AG20443 (cell line): ENCODE measurements around the gene POLR3G.
A peak's percentile ranks its signal among the peaks of the same experiment; 100 is the strongest.

Experiments used
- DNase-seq: peaks from one replicate; pipeline ENCODE4 v3.0.0; 2012; ENCODE audit warnings: low spot score, mixed read lengths

The POLR3G gene

DNA sequence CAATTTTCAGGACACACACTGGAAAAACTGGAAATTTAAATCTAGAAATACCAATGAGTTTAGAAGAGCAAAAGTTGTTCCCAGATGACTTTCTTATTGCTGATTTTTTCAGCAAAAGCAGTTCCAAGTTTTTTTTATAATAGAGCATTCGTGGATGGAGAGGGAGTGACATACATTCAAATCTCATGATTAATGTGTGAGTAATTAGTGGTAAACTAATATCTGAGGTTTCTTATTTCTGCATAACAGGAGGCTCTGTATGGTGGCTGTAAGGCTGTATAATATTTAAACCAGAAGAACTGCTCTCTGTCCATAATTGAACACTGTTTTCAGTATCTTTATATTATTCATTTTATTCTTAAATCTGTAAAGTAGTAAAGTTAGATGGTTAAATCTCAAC is 28.9 kb downstream of the POLR3G start:
- no peak for DNase-seq

- DNase-seq, result no peak
Observed at GRCh38 chr5:90504743-90505142, 30.1 kb downstream of the POLR3G start.

GRCh38 chr5:90506221-90506620 is 31.6 kb downstream of the POLR3G start:
- no peak for DNase-seq

GRCh38 chr5:90510438-90510837 is 35.8 kb downstream of the POLR3G start:
- no peak for DNase-seq

DNA sequence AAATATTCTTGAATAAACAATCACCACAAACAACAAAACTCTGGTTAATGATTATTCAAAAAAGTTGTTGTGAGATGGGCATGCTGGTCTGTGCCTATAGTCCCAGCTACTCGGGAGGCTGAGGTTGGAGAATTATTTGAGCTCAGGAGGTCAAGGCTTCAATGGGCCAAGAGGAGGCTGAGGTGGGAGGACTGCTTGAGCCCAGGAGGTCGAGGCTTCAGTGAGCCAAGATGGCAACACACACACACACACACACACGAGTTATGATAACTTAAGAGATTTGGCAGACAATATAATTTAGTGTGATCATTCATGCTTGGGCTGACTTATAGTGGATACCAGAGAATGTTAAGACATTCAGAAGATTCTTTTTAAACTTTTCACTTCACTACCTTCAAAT is 39.9 kb downstream of the POLR3G start:
- no peak for DNase-seq

GRCh38 chr5:90518661-90519060 is 44.0 kb downstream of the POLR3G start:
- peak; percentile 10 for DNase-seq

DNA sequence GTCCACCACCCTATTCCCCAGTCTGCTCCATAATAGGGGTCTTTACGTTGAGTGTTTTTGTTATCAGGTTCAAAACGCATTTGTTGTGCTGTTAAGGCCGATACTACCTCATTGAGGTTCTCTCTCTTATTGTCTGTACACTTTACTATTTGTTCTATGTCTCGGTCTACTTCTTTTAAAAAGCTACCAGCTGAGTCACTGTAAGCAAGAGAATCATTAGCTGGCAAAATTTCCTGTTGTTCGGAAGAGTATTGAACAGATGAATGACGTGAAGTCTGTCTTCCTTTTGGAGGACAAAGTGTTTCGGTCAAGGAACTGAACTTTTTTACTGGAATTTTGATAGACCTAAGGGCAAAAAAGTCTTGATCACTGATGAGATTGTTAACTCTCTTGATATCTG is 44.4 kb downstream of the POLR3G start:
- no peak for DNase-seq

DNA sequence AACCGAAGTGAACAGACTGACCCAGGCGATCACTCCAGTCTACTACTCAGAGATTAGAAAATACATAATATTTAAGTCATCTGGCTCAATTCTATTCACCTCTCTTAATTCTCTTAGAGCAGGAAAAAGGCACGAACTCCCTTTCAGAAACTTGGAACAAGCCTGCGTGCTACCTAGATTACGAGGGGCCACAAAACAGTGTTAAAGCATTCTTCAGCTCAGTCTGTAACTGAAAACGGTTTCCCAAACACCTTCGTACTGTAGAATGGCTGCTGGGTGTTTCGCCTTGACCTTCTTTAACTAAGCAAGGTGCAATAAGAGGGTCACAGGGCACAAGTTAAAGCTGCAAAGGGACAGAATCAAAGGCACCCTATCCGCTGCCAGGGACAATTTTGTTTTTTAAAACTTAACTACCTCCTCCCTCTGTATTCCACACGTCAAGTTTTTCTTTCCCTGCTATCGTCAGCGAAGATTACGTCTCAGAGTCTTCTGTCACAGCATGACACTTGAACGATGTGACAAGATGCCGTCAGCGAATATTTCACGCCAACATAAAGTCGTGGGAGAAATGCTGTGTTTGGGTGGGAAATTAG is 54.0 kb downstream of the POLR3G start:
- DNase-seq, result peak; percentile 11

GRCh38 chr5:90529194-90529938 is 54.7 kb downstream of the POLR3G start, which contains the start of gene LYSMD3:
LYSMD3 (minus strand) TSS chr5:90529584; CDS start chr5:90525289, 4,295 bp downstream.
- peak; percentile 100 for DNase-seq

DNA sequence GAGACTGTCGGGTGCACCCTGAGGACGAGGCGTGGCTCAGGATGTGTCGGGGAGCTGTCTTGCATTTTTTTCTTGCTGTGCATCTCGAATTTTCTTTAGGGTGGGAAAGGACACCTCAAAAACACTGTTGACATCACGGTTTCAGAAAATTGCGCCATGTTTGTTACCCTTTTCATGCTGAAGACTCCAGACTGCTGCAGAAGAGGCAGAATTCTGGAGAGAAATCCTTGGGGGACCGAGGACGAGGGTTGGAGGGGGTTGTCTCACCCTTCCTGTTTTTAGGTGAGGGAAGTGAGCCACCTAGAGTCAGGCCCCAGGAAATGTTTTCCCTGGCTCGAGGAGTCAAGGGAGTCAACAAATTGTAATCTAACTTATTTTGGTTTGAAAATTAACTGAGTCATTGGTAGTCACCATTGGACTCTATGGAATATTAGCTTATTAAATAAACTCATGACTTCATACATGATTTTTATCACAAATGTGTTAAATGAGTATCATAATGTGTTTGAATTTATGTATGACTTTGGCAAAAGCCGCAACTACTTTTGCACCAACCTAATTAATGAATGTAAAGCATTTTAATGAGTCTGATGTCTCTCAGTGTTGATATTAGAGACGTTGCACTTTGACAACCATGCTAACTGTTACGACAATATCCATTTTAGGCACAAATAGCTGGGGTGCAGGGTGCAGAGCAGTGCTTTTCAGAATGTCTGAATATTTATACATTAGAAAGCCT is 55.4 kb downstream of the POLR3G start:
- DNase-seq, result peak; percentile 78

DNA sequence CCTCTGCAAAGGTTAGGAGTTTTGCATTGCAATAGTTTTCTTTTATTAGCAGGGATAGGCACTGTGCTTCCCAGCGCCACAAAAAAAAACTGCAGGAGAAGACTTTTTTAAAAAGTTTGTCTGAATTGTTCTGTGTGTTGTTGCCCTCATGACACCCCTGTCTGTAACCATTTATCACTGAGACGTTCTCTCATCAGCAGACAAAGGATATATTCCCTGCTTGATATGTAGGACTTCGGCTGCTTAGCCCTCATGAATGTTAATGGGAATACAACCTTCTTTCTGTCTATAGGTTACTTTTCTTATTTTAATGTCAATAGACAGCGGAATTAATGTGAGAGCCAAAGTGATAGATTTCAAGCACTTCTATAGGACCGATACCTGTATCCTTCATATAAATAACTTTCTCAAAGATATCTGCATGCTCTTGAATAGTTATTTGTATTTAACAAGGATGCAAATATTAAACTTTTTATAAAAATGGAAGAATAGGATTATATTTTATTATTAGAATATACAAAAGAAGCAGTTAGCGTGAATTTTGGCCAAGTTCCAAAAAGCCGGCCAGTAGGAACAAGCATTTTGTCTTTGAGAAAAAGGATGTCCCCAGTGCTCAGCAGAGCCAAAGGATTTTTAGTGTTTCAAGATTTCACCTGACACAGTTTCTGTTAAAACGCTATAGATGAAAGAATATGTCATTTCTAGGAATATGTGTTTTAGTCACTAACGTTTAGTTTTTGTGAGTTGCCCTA is 56.2 kb downstream of the POLR3G start:
- DNase-seq, result no peak

DNA sequence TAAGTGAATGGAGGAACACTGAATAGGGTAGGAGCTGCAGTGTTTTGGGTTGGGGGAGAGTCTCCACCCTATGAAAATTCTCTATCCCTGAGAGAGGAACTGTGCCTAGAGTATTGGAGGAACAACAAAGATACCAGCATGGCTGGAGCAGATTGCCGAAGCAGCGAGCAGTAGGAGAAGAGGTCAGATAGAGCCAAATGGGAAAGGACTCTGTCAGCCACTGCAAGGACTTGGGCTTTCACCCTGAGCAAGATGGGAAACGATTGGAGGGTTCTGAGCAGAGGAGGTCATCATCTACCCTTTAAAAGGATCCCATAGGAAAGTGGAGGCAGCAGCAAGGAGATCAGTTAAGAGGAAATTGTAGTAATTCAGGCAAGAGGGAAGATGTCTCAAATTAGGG is 59.1 kb downstream of the POLR3G start:
- DNase-seq, result no peak

GRCh38 chr5:90534922-90535321 is 60.3 kb downstream of the POLR3G start:
- no peak for DNase-seq

- no peak for DNase-seq
Observed at GRCh38 chr5:90542827-90543519, 68.3 kb downstream of the POLR3G start.

- no peak for DNase-seq
Observed at GRCh38 chr5:90545511-90545910, 70.8 kb downstream of the POLR3G start.

GRCh38 chr5:90546216-90546837 is 71.7 kb downstream of the POLR3G start:
- peak; percentile 10 for DNase-seq

GRCh38 chr5:90547072-90547536 is 72.4 kb downstream of the POLR3G start:
- no peak for DNase-seq

- no peak for DNase-seq
Observed at GRCh38 chr5:90548069-90548593, 73.5 kb downstream of the POLR3G start.

DNA sequence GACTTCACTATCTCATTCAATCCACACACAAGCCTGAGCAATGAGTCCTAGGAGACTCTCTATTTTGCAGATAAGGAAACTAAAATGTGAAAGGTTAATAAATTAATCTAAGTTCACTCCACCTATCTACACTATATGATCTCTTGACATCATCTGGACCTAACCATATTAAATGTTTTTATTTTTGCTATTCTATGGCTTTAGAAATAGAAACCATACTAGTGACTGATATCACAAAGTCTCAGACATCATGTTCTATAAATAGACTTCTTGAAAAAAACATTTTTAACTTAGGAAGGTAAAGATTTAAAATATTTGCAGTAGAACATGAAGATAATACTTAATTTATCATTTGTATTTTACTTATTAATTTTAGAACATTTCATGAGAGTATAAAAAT is 74.6 kb downstream of the POLR3G start:
- no peak for DNase-seq

DNA sequence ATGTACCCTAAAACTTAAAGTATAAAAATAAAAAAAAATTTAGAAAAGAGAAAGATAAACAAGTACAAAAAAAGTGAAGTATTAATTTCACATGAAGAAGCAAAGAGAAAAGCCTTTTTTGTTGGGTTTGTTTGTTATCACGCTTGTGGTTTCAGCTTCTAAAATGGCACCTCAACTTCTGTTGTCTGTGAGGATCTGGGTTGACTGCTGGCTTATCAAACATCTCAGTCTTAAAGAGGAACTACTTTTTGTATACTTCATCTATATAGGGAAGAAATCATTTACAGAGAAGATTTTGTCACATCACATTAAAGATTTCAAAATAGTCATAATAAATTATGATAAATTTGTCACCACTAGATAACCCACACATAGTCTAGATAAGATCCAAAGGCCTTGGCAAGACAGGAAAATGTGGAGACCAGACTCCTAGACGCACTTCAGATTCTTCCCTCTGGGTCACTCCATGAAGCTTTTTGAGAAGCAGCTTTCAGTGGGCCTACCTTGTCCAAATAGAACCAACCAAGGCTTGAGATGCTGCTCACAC is 75.1 kb downstream of the POLR3G start:
- no peak for DNase-seq

GRCh38 chr5:90550963-90551362 is 76.3 kb downstream of the POLR3G start:
- DNase-seq, result no peak
